ENCODE measurements around the gene ANKRD12. TPM values are rescaled to one million over a fixed set of nuclear protein-coding genes. Genes with fewer than 3 reads are reported as not detected.

ANKRD12 gene
- total RNA-seq, 1 donor from 2014 or later = 9.2 TPM

DNA sequence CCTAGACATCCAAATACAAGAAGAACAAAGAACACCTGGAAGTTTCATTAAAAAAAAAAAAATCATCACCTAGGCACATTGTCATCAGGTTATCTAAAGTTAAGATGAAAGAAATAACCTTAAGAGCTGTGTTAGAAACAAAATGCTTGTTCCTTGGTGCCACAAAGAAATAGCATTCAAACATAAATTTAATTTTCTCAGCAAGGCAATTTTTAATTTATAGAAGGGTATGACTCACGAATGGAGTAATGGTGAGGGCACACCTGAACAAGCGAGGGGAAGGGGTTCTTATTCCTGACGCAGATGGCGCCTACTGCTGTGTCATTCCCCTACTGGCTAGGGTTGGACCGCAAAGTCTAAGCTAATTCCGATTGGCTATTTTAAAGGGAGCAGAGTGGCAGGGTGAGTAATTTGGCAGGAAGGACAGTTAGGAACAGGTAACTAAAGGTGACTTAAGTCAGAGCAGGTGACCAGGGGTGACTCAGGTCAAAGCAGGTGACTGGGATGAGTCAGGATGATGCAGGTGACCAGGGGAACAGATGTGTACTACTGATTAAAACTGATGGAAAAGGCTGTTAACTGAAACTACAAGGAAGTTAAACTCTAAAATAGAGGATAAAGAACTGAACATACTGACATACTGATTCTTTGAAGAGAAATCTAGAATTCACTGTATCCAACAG lies 167.9 kb downstream of the ANKRD12 start:
- FAIRE-seq (no peak), DNase-seq (ENCODE audit: low read depth) (no peak)
- no peak overlapping the region for H3K4me3 ChIP-seq (ENCODE audit: low read depth, low read length)
- H3K27me3 ChIP-seq (ENCODE audit: control insufficient read depth, insufficient read depth, low read length) = no peaks in the 10 kb centered on the region
- TF ChIP-seq, protein P1, sequence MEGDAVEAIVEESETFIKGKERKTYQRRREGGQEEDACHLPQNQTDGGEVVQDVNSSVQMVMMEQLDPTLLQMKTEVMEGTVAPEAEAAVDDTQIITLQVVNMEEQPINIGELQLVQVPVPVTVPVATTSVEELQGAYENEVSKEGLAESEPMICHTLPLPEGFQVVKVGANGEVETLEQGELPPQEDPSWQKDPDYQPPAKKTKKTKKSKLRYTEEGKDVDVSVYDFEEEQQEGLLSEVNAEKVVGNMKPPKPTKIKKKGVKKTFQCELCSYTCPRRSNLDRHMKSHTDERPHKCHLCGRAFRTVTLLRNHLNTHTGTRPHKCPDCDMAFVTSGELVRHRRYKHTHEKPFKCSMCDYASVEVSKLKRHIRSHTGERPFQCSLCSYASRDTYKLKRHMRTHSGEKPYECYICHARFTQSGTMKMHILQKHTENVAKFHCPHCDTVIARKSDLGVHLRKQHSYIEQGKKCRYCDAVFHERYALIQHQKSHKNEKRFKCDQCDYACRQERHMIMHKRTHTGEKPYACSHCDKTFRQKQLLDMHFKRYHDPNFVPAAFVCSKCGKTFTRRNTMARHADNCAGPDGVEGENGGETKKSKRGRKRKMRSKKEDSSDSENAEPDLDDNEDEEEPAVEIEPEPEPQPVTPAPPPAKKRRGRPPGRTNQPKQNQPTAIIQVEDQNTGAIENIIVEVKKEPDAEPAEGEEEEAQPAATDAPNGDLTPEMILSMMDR (IDR thresholded peaks at IDR 0.05; ENCODE audit: insufficient read depth, low read length, severe bottlenecking) = no peak
- no peaks in the 10 kb centered on the region for H3K36me3 ChIP-seq (ENCODE audit: control insufficient read depth, insufficient read depth, low read length)

DNA sequence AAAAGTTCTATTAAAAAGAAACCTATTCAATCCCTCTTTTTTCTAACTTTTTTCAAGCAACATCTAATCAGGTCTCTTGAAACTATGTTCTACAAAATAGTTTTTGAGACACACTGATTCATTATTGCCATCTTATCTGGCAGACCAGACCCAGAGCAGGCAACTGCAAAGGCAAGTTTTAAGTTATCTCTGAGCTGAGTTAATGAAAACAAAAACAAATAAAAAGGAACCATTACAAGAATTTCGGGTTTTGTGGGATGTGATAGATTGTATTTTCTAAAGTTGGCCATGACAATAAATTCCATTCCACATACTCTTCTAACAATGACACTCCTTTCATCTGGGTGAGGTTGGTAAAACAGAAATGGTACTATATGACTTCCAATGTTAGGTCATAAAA lies 182.8 kb downstream of the ANKRD12 start:
- FAIRE-seq = no peak
- no peaks in the 10 kb centered on the region for H3K27me3 ChIP-seq (ENCODE audit: control insufficient read depth, insufficient read depth, low read length)

DNA sequence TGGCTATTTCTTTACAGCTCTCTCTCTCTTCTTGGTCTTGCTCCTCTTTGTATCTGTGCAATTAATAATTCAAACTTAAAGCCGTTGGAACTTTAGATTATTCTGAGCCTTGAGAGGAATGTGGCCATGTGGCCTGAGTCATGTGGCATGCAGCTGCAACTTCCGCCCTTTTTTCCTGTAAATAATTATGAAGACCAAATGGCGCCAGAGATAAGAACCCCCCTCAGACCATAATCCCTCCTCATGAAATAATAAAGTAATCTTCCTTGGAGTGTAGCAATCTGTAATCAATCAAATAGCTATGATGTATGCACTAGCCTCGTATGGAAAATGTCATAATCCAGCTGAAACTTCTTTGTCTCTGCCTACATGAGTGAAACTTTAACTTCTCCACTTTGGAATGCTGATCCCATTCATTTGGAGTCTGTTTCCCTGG lies 184.5 kb downstream of the ANKRD12 start:
- no peak for FAIRE-seq
- no peak for DNase-seq (ENCODE audit: low read depth)
- no peaks in the 10 kb centered on the region for H3K36me3 ChIP-seq (ENCODE audit: control insufficient read depth, insufficient read depth, low read length)
- no peak overlapping the region for H3K4me3 ChIP-seq (ENCODE audit: low read depth, low read length)
- no peaks in the 10 kb centered on the region for H3K27me3 ChIP-seq (ENCODE audit: control insufficient read depth, insufficient read depth, low read length)
- TF ChIP-seq, protein P1 (IDR thresholded peaks at IDR 0.05; ENCODE audit: insufficient read depth, low read length, severe bottlenecking) = no peak

More for the DNA sequence above, 182.8 kb downstream of the ANKRD12 start:
- Histone ChIP-seq H3K36me3 (ENCODE audit: control insufficient read depth, insufficient read depth, low read length) (no peaks in the 10 kb centered on the region), H3K4me3 (ENCODE audit: low read depth, low read length) (no peak overlapping the region)
- no peak for DNase-seq (ENCODE audit: low read depth)
- TF ChIP-seq, protein P1 (IDR thresholded peaks at IDR 0.05; ENCODE audit: insufficient read depth, low read length, severe bottlenecking) = no peak

DNA sequence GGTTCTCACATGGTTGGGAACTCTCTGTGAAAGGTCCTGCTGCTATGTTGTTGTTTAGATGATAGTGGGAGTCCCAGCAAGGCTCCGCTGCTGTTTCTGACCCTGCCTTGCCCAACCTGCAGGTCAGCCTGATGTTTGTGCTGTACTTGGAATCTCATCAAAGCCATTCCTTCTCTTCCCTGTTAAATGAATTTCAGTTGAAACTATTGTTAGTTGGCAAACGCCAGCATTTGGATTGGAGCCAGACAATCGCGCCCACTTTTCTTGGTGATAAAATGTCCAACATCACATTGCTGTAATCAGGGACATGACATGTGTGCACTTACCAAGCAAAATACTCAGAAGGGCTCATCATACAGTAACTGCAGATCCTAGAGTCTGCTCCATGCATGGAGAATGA lies 185.2 kb downstream of the ANKRD12 start:
- Histone ChIP-seq H3K36me3 (ENCODE audit: control insufficient read depth, insufficient read depth, low read length) (no peaks in the 10 kb centered on the region), H3K27me3 (ENCODE audit: control insufficient read depth, insufficient read depth, low read length) (no peaks in the 10 kb centered on the region), H3K4me3 (ENCODE audit: low read depth, low read length) (no peak overlapping the region)
- TF ChIP-seq, protein P1 (IDR thresholded peaks at IDR 0.05; ENCODE audit: insufficient read depth, low read length, severe bottlenecking) = no peak
- FAIRE-seq (no peak), DNase-seq (ENCODE audit: low read depth) (no peak)

DNA sequence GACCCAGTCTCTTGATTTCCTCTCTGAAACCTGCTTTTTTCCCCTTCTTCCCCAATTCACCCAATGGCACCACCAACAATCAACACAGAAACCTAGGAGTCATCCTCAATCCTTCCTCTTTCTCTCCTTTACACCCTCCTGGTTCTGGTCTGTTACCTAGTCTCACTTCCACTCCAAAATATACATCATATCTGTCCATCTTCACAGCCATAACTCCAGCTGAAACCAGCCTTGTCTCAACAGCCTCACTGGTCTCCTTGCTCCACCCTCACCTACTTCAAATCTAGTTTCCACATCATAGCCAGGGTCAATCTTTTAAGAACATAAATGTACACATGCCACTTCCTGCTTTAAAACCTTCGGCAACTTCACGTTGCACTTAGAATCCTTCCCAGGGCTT lies 186.2 kb downstream of the ANKRD12 start:
- FAIRE-seq = no peak
- DNase-seq (ENCODE audit: low read depth) = no peak
- Histone ChIP-seq H3K4me3 (ENCODE audit: low read depth, low read length) (no peak overlapping the region), H3K27me3 (ENCODE audit: control insufficient read depth, insufficient read depth, low read length) (no peaks in the 10 kb centered on the region), H3K36me3 (ENCODE audit: control insufficient read depth, insufficient read depth, low read length) (no peaks in the 10 kb centered on the region)
- TF ChIP-seq, protein P1 (IDR thresholded peaks at IDR 0.05; ENCODE audit: insufficient read depth, low read length, severe bottlenecking) = no peak

Data from bronchial epithelial cell (primary cell).